Measurements from ENCODE around the gene IER3.

DNA sequence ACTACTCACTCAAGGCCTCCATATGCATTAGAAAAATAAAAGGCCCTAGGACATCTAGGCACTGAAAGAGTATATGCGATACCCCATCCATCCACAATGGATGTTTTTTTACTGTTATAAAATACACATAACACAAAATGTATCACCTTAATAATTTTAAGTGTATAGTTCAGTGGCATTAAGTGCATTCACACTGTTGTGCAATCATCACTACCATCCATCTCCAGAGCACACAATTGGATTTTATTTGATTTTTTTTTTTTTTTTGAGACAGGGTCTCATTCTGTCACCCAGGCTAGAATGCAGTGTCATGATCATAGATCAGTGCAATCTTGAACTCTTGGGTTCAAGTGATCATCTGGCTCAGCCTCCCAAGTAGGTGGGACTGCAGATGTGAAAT is 30.1 kb downstream of the IER3 start:
- TF ChIP-seq, protein P1, sequence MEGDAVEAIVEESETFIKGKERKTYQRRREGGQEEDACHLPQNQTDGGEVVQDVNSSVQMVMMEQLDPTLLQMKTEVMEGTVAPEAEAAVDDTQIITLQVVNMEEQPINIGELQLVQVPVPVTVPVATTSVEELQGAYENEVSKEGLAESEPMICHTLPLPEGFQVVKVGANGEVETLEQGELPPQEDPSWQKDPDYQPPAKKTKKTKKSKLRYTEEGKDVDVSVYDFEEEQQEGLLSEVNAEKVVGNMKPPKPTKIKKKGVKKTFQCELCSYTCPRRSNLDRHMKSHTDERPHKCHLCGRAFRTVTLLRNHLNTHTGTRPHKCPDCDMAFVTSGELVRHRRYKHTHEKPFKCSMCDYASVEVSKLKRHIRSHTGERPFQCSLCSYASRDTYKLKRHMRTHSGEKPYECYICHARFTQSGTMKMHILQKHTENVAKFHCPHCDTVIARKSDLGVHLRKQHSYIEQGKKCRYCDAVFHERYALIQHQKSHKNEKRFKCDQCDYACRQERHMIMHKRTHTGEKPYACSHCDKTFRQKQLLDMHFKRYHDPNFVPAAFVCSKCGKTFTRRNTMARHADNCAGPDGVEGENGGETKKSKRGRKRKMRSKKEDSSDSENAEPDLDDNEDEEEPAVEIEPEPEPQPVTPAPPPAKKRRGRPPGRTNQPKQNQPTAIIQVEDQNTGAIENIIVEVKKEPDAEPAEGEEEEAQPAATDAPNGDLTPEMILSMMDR (IDR thresholded peaks at IDR 0.05) = no peak
- TF ChIP-seq, protein P2, sequence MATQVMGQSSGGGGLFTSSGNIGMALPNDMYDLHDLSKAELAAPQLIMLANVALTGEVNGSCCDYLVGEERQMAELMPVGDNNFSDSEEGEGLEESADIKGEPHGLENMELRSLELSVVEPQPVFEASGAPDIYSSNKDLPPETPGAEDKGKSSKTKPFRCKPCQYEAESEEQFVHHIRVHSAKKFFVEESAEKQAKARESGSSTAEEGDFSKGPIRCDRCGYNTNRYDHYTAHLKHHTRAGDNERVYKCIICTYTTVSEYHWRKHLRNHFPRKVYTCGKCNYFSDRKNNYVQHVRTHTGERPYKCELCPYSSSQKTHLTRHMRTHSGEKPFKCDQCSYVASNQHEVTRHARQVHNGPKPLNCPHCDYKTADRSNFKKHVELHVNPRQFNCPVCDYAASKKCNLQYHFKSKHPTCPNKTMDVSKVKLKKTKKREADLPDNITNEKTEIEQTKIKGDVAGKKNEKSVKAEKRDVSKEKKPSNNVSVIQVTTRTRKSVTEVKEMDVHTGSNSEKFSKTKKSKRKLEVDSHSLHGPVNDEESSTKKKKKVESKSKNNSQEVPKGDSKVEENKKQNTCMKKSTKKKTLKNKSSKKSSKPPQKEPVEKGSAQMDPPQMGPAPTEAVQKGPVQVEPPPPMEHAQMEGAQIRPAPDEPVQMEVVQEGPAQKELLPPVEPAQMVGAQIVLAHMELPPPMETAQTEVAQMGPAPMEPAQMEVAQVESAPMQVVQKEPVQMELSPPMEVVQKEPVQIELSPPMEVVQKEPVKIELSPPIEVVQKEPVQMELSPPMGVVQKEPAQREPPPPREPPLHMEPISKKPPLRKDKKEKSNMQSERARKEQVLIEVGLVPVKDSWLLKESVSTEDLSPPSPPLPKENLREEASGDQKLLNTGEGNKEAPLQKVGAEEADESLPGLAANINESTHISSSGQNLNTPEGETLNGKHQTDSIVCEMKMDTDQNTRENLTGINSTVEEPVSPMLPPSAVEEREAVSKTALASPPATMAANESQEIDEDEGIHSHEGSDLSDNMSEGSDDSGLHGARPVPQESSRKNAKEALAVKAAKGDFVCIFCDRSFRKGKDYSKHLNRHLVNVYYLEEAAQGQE (IDR thresholded peaks at IDR 0.05) = no peak
- TF ChIP-seq EP300 (IDR thresholded peaks at IDR 0.05) (no peak), CHD4 (IDR thresholded peaks at IDR 0.05; ENCODE audit: borderline replicate concordance) (no peak)
